ENCODE data around the gene SULT1A1. TPM values are rescaled to one million over a fixed set of nuclear protein-coding genes. Genes with fewer than 3 reads are reported as not detected.
A peak's percentile ranks its signal among the peaks of the same experiment; 100 is the strongest.

Gene SULT1A1
- total and polyA plus RNA-seq, 2 of the 4 experiments (the other 2 are of a cell fraction), result 1.2 to 1.6 TPM

- Histone ChIP-seq H2AK9ac (replicated peaks; ENCODE audit: low read depth, low read length, poor library complexity) (no peak overlapping the region), H3K9ac (ENCODE audit: low read depth, low read length) (no peak overlapping the region), H2AFZ (replicated peaks; ENCODE audit: low read length, poor library complexity) (no peak overlapping the region), H3K9me1 (ENCODE audit: insufficient read depth, low read length) (peaks cover 6% of the 10 kb centered on the region; the same call in 1 of the 2 replicates), H2BK5ac (ENCODE audit: low read depth, low read length, poor library complexity, severe bottlenecking) (no peak overlapping the region), H3K79me1 (ENCODE audit: low read depth in 1 of 2, low read length in 2 of 2) (peaks cover 14 to 22% of the 10 kb centered on the region in 2 experiments), H2BK120ac (ENCODE audit: low read depth, low read length) (no peak overlapping the region), H4K8ac (ENCODE audit: low read depth in 2 of 2, low read length in 2 of 2) (no peak overlapping the region), H3K4me2 (ENCODE audit: low read depth, low read length) (no peak overlapping the region), H2BK20ac (ENCODE audit: low read depth, low read length) (no peak overlapping the region), H3K9me3 (ENCODE audit: control insufficient read depth, insufficient read depth, low read length) (peaks cover 2% of the 10 kb centered on the region), H4K91ac (ENCODE audit: insufficient read depth, low read depth, low read length) (no peak overlapping the region), H4K5ac (ENCODE audit: low read depth, low read length) (no peak overlapping the region), H3K4me1 (ENCODE audit: control insufficient read depth, insufficient read depth, low read length) (peaks cover 6% of the 10 kb centered on the region; the same call in 1 of the 2 replicates), H3K4me3 (ENCODE audit: insufficient read depth, low read depth, low read length) (no peak overlapping the region), H3K4ac (ENCODE audit: low read depth, low read length) (peak overlapping the region; percentile 5; the same call in 1 of the 2 replicates), H3K27ac (ENCODE audit: insufficient read depth, low read length) (no peak overlapping the region), H4K20me1 (ENCODE audit: insufficient read depth, low read length) (no peaks in the 10 kb centered on the region), H3K27me3 (ENCODE audit: control insufficient read depth, insufficient read depth, low read length) (no peaks in the 10 kb centered on the region), H2AK5ac (ENCODE audit: low read depth, low read length) (no peak overlapping the region; the same call in 1 of the 2 replicates), H3K18ac (ENCODE audit: low read depth, low read length) (no peak overlapping the region), H3K36me3 (ENCODE audit: control insufficient read depth, insufficient read depth, low read length) (peaks cover 5% of the 10 kb centered on the region), H3K23ac (ENCODE audit: low read depth, low read length) (no peak overlapping the region), H2BK15ac (ENCODE audit: low read depth, low read length) (no peak overlapping the region), H3K56ac (ENCODE audit: extremely low read depth, insufficient read depth, low read length) (no peak overlapping the region), H3K14ac (replicated peaks; ENCODE audit: low read depth, low read length) (no peak overlapping the region)
- no peak for ATAC-seq (ENCODE audit: low read depth)
- 100% methylated on average over 1 of the region's 4 CpGs; no CpG with 5 or more reads in 1 of the 2 experiments for WGBS, 2 experiments (ENCODE audit: extremely low coverage in 2 of 2, insufficient read length in 1 of 2)
- no peak for DNase-seq
- TF ChIP-seq CEBPB (IDR thresholded peaks at IDR 0.05; ENCODE audit: low read depth, low read length) (no peak), RFX5 (IDR thresholded peaks at IDR 0.05; ENCODE audit: low read depth, low read length) (no peak), FOS (IDR thresholded peaks at IDR 0.05; ENCODE audit: low read depth, low read length) (no peak), NFE2L2 (IDR thresholded peaks at IDR 0.05; ENCODE audit: low read depth, low read length) (no peak), SMC3 (IDR thresholded peaks at IDR 0.05; ENCODE audit: low read depth, low read length) (no peak), MAZ (IDR thresholded peaks at IDR 0.05; ENCODE audit: borderline replicate concordance, low read depth, low read length) (no peak), POLR2A (IDR thresholded peaks at IDR 0.05; ENCODE audit: low read depth, low read length) (no peak), RCOR1 (IDR thresholded peaks at IDR 0.05; ENCODE audit: insufficient replicate concordance, low read length) (no peak), BHLHE40 (IDR thresholded peaks at IDR 0.05; ENCODE audit: low read depth, low read length) (no peak), RAD21 (IDR thresholded peaks at IDR 0.05; ENCODE audit: low read length) (no peak), ELK1 (IDR thresholded peaks at IDR 0.05; ENCODE audit: borderline replicate concordance, low read depth, low read length) (no peak), CTCF (conservative IDR thresholded peaks at IDR 0.05; ENCODE audit: low read depth, low read length) (no peak), MAFK (IDR thresholded peaks at IDR 0.05; ENCODE audit: low read depth, low read length) (no peak), USF2 (IDR thresholded peaks at IDR 0.05; ENCODE audit: low read depth, low read length) (no peak), MXI1 (IDR thresholded peaks at IDR 0.05; ENCODE audit: borderline replicate concordance, low read depth, low read length) (no peak), CHD1 (IDR thresholded peaks at IDR 0.05; ENCODE audit: low read depth, low read length) (no peak)
- in situ Hi-C loops (cut with MboI; ENCODE audit: low sequenced_read_pairs), result no loop called here
- CTCF ChIA-PET, result no interaction called here
- no TSS peak for BruUV-seq (replicated peaks)
- intact Hi-C loops (cut with micrococcal nuclease), result no loop called here
- POLR2A ChIA-PET (ENCODE audit: unreplicated experiment), result no interaction called here
- dilution Hi-C loops (cut with HindIII; ENCODE audit: low sequenced_read_pairs, unreplicated experiment), result no loop called here
Measured at GRCh38 chr16:28562199-28562598, 47.6 kb downstream of the SULT1A1 start.

Measured in IMR-90 (cell line).